SK-N-SH treated with all-trans-retinoic acid at 6 μM for 48 hours (cell line): Measurements from ENCODE around the gene NFYC.

Source experiments
- CREB5 ChIP-seq: fragments of 250-450 bp; sonication (Bioruptor Pico); IDR thresholded peaks from 2 replicates; pipeline ENCODE4 v1.5.1; 2020; ENCODE audit warnings: low read depth, mild to moderate bottlenecking, moderate library complexity
- OSR1 ChIP-seq: fragments of 250-450 bp; sonication (Bioruptor Pico); IDR thresholded peaks from 2 replicates; pipeline ENCODE4 v1.8.0; 2022; ENCODE audit warnings: moderate library complexity, mild to moderate bottlenecking, inconsistent platforms
- ZFP30 ChIP-seq: fragments of 450-650 bp; formaldehyde crosslinking; IDR thresholded peaks from 2 replicates; pipeline ENCODE4 v1.5.0; 2022; ENCODE audit warnings: mild to moderate bottlenecking, moderate library complexity

- TF ChIP-seq CREB5 (CRISPR knock-in tag) (no peak), ZFP30 (no peak), OSR1 (CRISPR knock-in tag) (no peak)
Measured at GRCh38 chr1:40652979-40653378, 38.5 kb upstream of the NFYC start.
